ENCODE measurements around the gene CD7.

The CD7 gene

GRCh38 chr17:82272495-82273326 lies 44.7 kb downstream of the CD7 start:
- Histone ChIP-seq H3K79me1 (ENCODE audit: low read depth, low read length) (peaks cover 11% of the 10 kb centered on the region), H3K27me3 (ENCODE audit: control insufficient read depth in 3 of 3, insufficient read depth in 3 of 3, low read depth in 1 of 3, low read length in 3 of 3) (no peaks in the 10 kb centered on the region), H3K14ac (ENCODE audit: low read length) (peak overlapping the region; percentile 14), H2BK5ac (ENCODE audit: low read length) (peak overlapping the region; percentile 99), H3K27ac (replicated peaks; ENCODE audit: low read length) (peak overlapping the region; percentile 90), H2BK15ac (ENCODE audit: low read length) (no peak overlapping the region), H3K9ac (ENCODE audit: low read depth, low read length, poor library complexity) (peak overlapping the region; percentile 78), H4K91ac (ENCODE audit: low read depth, low read length, poor library complexity) (no peak overlapping the region), H3K36me3 (replicated peaks in 1 of 2; ENCODE audit: control insufficient read depth in 2 of 2, insufficient read depth in 2 of 2, low read length in 2 of 2) (peaks cover 17 to 48% of the 10 kb centered on the region in 2 donors), H3K4me3 (ENCODE audit: low read length in 2 of 2) (peak overlapping the region; percentile 68 to 93), H3K23ac (ENCODE audit: low read depth, low read length, poor library complexity) (peak overlapping the region; percentile 44), H3K4me2 (ENCODE audit: insufficient read depth, low read length, poor library complexity, severe bottlenecking) (peak overlapping the region; percentile 67), H2AK5ac (ENCODE audit: low read depth, low read length) (peak overlapping the region; percentile 89), H2BK120ac (ENCODE audit: low read depth, low read length) (peak overlapping the region; percentile 66), H4K8ac (ENCODE audit: low read depth, low read length) (no peak overlapping the region), H2BK12ac (ENCODE audit: low read length) (no peak overlapping the region), H3K4ac (ENCODE audit: low read length) (no peak overlapping the region), H2AFZ (ENCODE audit: low read length) (peak overlapping the region; percentile 97), H3K9me3 (replicated peaks in 1 of 2; ENCODE audit: control insufficient read depth in 2 of 2, insufficient read depth in 1 of 2, low read depth in 1 of 2, low read length in 2 of 2) (no peaks in the 10 kb centered on the region), H3K18ac (ENCODE audit: low read length) (peak overlapping the region; percentile 98), H3K4me1 (ENCODE audit: control insufficient read depth in 2 of 2, insufficient read depth in 1 of 2, low read depth in 1 of 2, low read length in 2 of 2) (peaks cover 6 to 17% of the 10 kb centered on the region in 2 donors)
- DNase-seq (ENCODE audit: low spot score), result no peak
- no CpG with 5 or more reads among the region's 57 CpGs for WGBS, 2 donors (ENCODE audit: extremely low coverage in 2 of 2, insufficient read length in 2 of 2, insufficient replicate concordance in 1 of 2)

GRCh38 chr17:82271401-82271800 lies 46.0 kb downstream of the CD7 start:
- DNase-seq (ENCODE audit: low spot score), result no peak
- H2BK120ac ChIP-seq (ENCODE audit: low read depth, low read length), result no peak overlapping the region
- peaks cover 12% of the 10 kb centered on the region for H3K79me1 ChIP-seq (ENCODE audit: low read depth, low read length)
- no peak overlapping the region for H3K14ac ChIP-seq (ENCODE audit: low read length)
- no CpG with 5 or more reads among the region's 6 CpGs for WGBS, 2 donors (ENCODE audit: extremely low coverage in 2 of 2, insufficient read length in 2 of 2, insufficient replicate concordance in 1 of 2)
- peaks cover 2 to 14% of the 10 kb centered on the region in 2 donors for H3K4me1 ChIP-seq (ENCODE audit: control insufficient read depth in 2 of 2, insufficient read depth in 1 of 2, low read depth in 1 of 2, low read length in 2 of 2)
- no peak overlapping the region for H4K91ac ChIP-seq (ENCODE audit: low read depth, low read length, poor library complexity)
- no peak overlapping the region for H3K27ac ChIP-seq (replicated peaks; ENCODE audit: low read length)
- H3K4me3 ChIP-seq (ENCODE audit: low read length in 2 of 2), result peak overlapping the region in 1 of 2 donors; percentile 4
- no peak overlapping the region for H2BK5ac ChIP-seq (ENCODE audit: low read length)
- no peak overlapping the region for H2AFZ ChIP-seq (ENCODE audit: low read length)
- no peak overlapping the region for H4K8ac ChIP-seq (ENCODE audit: low read depth, low read length)
- peak overlapping the region; percentile 17 for H3K9ac ChIP-seq (ENCODE audit: low read depth, low read length, poor library complexity)
- H3K27me3 ChIP-seq (ENCODE audit: control insufficient read depth in 3 of 3, insufficient read depth in 3 of 3, low read depth in 1 of 3, low read length in 3 of 3), result no peaks in the 10 kb centered on the region
- no peak overlapping the region for H2AK5ac ChIP-seq (ENCODE audit: low read depth, low read length)
- peaks cover 22 to 59% of the 10 kb centered on the region in 2 donors for H3K36me3 ChIP-seq (replicated peaks in 1 of 2; ENCODE audit: control insufficient read depth in 2 of 2, insufficient read depth in 2 of 2, low read length in 2 of 2)
- H2BK15ac ChIP-seq (ENCODE audit: low read length), result no peak overlapping the region
- no peak overlapping the region for H3K4ac ChIP-seq (ENCODE audit: low read length)
- no peak overlapping the region for H2BK12ac ChIP-seq (ENCODE audit: low read length)
- H3K4me2 ChIP-seq (ENCODE audit: insufficient read depth, low read length, poor library complexity, severe bottlenecking), result no peak overlapping the region
- no peaks in the 10 kb centered on the region for H3K9me3 ChIP-seq (replicated peaks in 1 of 2; ENCODE audit: control insufficient read depth in 2 of 2, insufficient read depth in 1 of 2, low read depth in 1 of 2, low read length in 2 of 2)
- H3K23ac ChIP-seq (ENCODE audit: low read depth, low read length, poor library complexity), result no peak overlapping the region
- H3K18ac ChIP-seq (ENCODE audit: low read length), result no peak overlapping the region

GRCh38 chr17:82270651-82271050 lies 46.8 kb downstream of the CD7 start:
- Histone ChIP-seq H3K36me3 (replicated peaks in 1 of 2; ENCODE audit: control insufficient read depth in 2 of 2, insufficient read depth in 2 of 2, low read length in 2 of 2) (peaks cover 27 to 67% of the 10 kb centered on the region in 2 donors), H3K4me1 (ENCODE audit: control insufficient read depth in 2 of 2, insufficient read depth in 1 of 2, low read depth in 1 of 2, low read length in 2 of 2) (peaks cover 2 to 14% of the 10 kb centered on the region in 2 donors), H2AK5ac (ENCODE audit: low read depth, low read length) (no peak overlapping the region), H3K27ac (replicated peaks; ENCODE audit: low read length) (no peak overlapping the region), H3K4ac (ENCODE audit: low read length) (no peak overlapping the region), H3K79me1 (ENCODE audit: low read depth, low read length) (peaks cover 16% of the 10 kb centered on the region), H2BK15ac (ENCODE audit: low read length) (no peak overlapping the region), H3K18ac (ENCODE audit: low read length) (no peak overlapping the region), H3K9ac (ENCODE audit: low read depth, low read length, poor library complexity) (no peak overlapping the region), H3K23ac (ENCODE audit: low read depth, low read length, poor library complexity) (no peak overlapping the region), H2BK5ac (ENCODE audit: low read length) (no peak overlapping the region), H3K4me3 (ENCODE audit: low read length in 2 of 2) (no peak overlapping the region), H3K27me3 (ENCODE audit: control insufficient read depth in 3 of 3, insufficient read depth in 3 of 3, low read depth in 1 of 3, low read length in 3 of 3) (no peaks in the 10 kb centered on the region), H3K14ac (ENCODE audit: low read length) (no peak overlapping the region), H4K91ac (ENCODE audit: low read depth, low read length, poor library complexity) (no peak overlapping the region), H2AFZ (ENCODE audit: low read length) (no peak overlapping the region), H2BK120ac (ENCODE audit: low read depth, low read length) (no peak overlapping the region), H3K4me2 (ENCODE audit: insufficient read depth, low read length, poor library complexity, severe bottlenecking) (no peak overlapping the region), H2BK12ac (ENCODE audit: low read length) (no peak overlapping the region), H3K9me3 (replicated peaks in 1 of 2; ENCODE audit: control insufficient read depth in 2 of 2, insufficient read depth in 1 of 2, low read depth in 1 of 2, low read length in 2 of 2) (no peaks in the 10 kb centered on the region), H4K8ac (ENCODE audit: low read depth, low read length) (no peak overlapping the region)
- DNase-seq (ENCODE audit: low spot score), result no peak
- WGBS, 2 donors (ENCODE audit: extremely low coverage in 2 of 2, insufficient read length in 2 of 2, insufficient replicate concordance in 1 of 2), result no CpG with 5 or more reads among the region's 12 CpGs

GRCh38 chr17:82269882-82270500 lies 47.4 kb downstream of the CD7 start:
- no CpG with 5 or more reads among the region's 13 CpGs for whole genome bisulfite sequencing, 2 donors (ENCODE audit: extremely low coverage in 2 of 2, insufficient read length in 2 of 2, insufficient replicate concordance in 1 of 2)
- peak overlapping the region in 1 of 2 donors; percentile 3 for H3K4me3 ChIP-seq (ENCODE audit: low read length in 2 of 2)
- H4K8ac ChIP-seq (ENCODE audit: low read depth, low read length), result no peak overlapping the region
- H3K18ac ChIP-seq (ENCODE audit: low read length), result no peak overlapping the region
- H3K79me1 ChIP-seq (ENCODE audit: low read depth, low read length), result peaks cover 16% of the 10 kb centered on the region
- H3K27ac ChIP-seq (replicated peaks; ENCODE audit: low read length), result no peak overlapping the region
- no peak overlapping the region for H2BK12ac ChIP-seq (ENCODE audit: low read length)
- H3K27me3 ChIP-seq (ENCODE audit: control insufficient read depth in 3 of 3, insufficient read depth in 3 of 3, low read depth in 1 of 3, low read length in 3 of 3), result no peaks in the 10 kb centered on the region
- H3K4me2 ChIP-seq (ENCODE audit: insufficient read depth, low read length, poor library complexity, severe bottlenecking), result no peak overlapping the region
- H2AK5ac ChIP-seq (ENCODE audit: low read depth, low read length), result no peak overlapping the region
- no peak overlapping the region for H3K14ac ChIP-seq (ENCODE audit: low read length)
- H3K36me3 ChIP-seq (replicated peaks in 1 of 2; ENCODE audit: control insufficient read depth in 2 of 2, insufficient read depth in 2 of 2, low read length in 2 of 2), result peaks cover 29 to 73% of the 10 kb centered on the region in 2 donors
- DNase-seq (ENCODE audit: low spot score), result no peak
- no peak overlapping the region for H2BK15ac ChIP-seq (ENCODE audit: low read length)
- no peak overlapping the region for H3K9ac ChIP-seq (ENCODE audit: low read depth, low read length, poor library complexity)
- H3K4me1 ChIP-seq (ENCODE audit: control insufficient read depth in 2 of 2, insufficient read depth in 1 of 2, low read depth in 1 of 2, low read length in 2 of 2), result peaks cover 2 to 14% of the 10 kb centered on the region in 2 donors
- no peak overlapping the region for H2BK120ac ChIP-seq (ENCODE audit: low read depth, low read length)
- no peak overlapping the region for H2AFZ ChIP-seq (ENCODE audit: low read length)
- H3K9me3 ChIP-seq (replicated peaks in 1 of 2; ENCODE audit: control insufficient read depth in 2 of 2, insufficient read depth in 1 of 2, low read depth in 1 of 2, low read length in 2 of 2), result no peaks in the 10 kb centered on the region
- H3K23ac ChIP-seq (ENCODE audit: low read depth, low read length, poor library complexity), result no peak overlapping the region
- no peak overlapping the region for H4K91ac ChIP-seq (ENCODE audit: low read depth, low read length, poor library complexity)
- H3K4ac ChIP-seq (ENCODE audit: low read length), result no peak overlapping the region
- H2BK5ac ChIP-seq (ENCODE audit: low read length), result no peak overlapping the region

All from neuronal stem cell (in vitro differentiated cells).